HG02588 (cell line): ENCODE measurements around the gene SLC48A1.
"Not testable (repeated sequence)": the region's sequence is repeated elsewhere in the genome, so short reads cannot be mapped to it uniquely, and the experiment has no call there.

ENCODE experiments used
- ATAC-seq: cut with Tn5 transposase; IDR thresholded peaks from one replicate; pipeline ENCODE4 v1.9.1; 2021; ENCODE audit warnings: mild to moderate bottlenecking, moderate library complexity; ENCODE audit not compliant: unreplicated experiment

The SLC48A1 gene

DNA sequence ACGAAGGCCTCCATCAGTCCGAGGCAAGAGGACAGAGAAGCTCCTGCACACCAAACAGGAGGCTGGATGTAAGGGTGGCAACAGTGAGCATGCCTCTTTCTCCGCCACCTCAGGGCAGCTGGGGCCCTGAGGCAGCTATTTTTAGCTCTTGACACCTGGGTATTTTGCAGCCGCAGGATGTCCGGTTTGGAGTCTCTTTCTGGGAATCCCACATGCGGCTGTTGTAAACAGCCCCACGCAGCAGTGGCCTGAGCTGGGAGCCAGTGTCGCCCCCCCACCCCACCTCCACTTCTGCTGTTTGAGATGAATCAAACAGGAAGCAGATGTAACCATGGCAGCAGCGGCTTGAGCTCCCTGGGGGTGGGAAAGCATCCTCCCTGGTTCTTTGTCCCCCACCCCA, 35.0 kb downstream of the SLC48A1 start:
- peak; percentile 52 for ATAC-seq

DNA sequence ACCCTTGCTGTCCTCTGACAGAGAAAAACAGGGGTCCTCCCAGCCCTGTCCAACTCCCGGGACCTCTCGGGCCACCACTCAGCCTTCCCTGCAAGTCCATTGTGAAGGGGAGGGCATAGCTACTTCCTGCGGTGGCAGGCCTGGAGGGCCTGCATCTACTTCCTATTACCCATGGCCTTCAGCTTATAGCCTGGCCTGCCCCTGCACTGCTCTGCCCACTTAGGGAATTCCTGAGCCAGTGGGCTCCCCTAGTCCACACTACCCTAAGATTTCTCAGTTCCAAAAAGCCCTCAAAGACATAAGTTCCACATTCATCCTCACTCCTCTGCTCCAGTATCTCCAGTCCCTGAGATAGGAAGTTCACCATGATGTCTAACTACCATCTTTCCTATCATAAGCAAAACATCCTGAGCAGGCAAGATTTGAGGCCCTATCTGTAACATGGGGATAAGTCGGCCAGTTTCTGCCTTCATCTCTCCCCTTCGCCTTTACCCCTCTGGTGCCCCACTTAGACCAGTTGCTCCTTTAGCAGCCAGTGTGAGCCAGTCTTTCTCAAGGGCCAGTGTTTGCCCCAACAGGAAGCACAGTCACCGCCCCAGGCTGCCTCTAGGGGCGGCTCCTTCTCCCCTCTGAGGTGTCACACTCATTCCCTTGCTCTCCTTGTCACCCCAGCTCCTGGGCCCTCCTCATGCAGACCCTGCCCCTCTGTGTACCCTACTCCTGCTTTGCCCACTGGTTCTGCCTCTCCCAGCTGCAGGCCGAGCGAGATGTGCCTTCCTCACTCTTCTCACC, 35.7 kb downstream of the SLC48A1 start:
- no peak for ATAC-seq

DNA sequence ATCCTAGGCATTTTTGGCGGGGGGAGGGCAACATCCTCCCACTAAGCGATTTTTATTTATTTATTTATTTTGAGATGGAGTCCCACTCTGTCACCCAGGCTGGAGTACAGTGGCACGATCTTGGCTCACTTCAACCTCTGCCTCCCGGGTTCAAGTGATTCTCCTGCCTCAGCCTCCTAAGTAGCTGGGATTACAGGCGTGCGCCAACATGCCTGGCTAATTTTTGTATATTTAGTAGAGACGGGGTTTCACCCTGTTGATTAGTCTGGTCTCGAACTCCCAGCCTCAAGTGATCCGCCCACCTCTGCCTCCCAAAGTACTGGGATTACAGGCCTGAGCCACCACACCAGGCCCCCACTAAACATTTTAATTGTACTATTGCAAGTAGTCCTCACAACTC, 36.5 kb downstream of the SLC48A1 start:
- ATAC-seq = not testable (repeated sequence)

DNA sequence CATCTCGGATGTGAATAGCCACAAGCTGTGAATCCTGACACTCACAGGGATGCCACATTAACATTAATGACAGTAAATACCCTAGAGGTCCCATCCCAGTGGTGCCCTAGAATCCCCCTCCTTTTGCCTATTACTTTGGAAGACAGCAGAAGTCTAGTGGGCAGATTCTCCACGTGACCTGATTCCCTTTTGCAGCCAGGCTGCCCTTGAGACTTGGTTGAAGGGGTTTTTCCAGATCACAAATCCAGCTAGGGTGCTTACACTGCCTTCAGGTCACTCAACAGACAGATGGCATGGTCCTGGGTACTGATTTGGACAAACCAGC, 38.0 kb downstream of the SLC48A1 start:
- no peak for ATAC-seq

DNA sequence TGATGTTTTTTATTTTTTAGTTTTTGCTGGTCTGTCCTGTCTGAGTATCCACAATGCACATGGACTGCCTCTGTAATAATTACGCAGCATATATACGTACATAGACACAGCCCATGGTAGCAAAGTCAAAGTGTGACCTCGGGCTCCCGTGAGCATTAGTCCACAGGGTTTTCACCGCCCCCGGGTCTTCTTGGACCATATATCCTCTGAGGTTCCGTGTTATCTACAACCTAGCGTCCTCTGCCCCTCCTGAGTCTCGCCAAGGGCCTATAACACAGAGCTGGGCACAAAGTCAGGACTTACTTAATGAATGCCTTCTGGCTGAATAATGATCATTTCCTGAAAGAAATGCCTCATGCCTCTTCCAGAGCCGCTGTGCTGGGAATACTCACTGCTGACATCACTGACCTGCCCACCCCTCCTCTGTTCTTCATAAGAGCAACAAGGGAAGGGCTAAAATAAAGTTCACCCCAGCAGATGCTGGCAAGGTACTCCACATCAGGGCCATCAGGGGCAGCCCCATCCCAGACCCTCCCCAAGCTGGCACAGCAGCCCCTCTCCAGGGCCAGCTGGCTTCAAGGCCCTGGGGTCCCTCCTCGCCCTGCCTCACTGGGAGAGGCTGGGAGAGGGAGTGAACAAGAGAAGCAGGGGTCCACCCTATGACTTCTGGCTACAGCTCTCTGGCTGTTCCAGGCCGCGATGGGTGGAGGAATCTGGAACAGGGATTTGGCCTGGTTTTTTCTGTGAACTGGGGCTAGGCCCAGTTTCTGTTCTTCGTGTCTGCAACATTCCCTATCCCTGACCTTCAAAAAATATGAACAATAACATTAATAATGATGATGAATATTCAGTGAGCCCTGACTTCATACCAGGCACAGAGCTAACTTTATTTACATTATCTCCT, 38.8 kb downstream of the SLC48A1 start:
- ATAC-seq = no peak

DNA sequence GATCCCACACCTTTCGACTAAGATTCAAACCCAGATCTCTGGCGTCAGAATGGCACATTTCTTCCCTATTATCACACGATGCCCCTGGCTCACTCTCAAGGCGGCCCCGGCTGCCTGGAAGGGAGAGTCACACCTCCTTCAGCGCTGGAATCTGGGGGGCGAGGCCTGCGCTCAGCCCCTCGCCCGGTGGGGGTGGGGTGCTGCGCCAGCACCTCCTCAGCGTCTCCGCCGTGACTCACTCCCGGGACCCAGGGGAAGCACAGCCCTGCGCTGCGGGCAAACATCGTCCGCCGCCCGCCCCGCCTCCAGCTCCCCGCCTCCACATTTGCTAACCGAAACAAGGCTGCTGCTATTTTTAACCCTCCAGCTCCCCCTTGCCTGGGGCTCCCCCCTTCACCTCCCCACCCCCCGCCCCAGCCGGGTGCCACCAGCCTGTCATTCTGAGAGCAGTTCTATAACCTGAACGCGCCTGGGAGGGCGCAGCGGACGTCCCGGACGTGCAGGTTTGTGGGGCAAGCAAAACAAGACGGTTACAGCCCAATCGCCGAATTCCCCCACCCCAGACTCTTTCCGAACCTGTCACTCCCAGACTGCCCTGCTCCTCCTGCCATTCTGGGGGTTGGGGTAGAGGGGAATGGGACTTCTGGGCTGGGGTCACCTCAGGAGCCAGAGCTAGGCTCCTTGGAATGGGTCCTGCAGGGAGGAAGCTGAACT, 39.9 kb downstream of the SLC48A1 start:
- ATAC-seq = peak; percentile 66

DNA sequence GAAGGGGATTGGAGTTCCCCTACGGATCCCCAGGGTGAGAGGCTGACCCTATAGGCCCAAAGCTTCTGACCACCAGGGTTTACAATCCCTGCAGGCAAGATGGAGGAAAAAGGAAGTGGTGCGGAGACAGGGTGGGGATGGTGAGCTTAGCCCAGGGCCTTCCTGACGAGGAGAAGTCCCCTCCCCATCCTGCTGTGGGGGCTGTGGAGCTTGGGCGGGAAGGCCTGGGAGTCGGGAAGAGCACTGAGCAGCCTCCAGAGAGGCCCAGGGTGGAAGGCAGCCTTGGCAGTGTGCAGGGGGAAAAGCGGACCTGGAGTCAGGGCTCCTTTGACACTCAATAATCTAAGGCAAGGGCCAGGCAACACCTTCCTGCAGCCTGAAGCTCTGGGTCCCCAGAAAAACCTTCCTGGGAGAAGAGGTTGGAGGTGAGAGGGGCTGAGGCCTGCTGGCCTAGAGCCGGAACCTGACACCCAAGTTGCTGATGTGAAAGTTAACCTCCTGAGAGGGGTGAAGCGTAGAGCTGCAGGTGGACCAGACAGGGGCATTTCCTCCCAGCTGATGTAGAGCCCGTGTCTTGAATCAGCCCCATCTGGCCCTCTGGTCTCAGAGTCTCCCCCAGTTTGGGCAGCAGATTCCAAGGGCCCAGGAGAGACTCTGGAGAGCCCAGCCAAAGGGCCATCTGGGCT, 40.6 kb downstream of the SLC48A1 start:
- peak; percentile 30 for ATAC-seq

GRCh38 chr12:47814539-47815170, 41.6 kb downstream of the SLC48A1 start:
- ATAC-seq = no peak

DNA sequence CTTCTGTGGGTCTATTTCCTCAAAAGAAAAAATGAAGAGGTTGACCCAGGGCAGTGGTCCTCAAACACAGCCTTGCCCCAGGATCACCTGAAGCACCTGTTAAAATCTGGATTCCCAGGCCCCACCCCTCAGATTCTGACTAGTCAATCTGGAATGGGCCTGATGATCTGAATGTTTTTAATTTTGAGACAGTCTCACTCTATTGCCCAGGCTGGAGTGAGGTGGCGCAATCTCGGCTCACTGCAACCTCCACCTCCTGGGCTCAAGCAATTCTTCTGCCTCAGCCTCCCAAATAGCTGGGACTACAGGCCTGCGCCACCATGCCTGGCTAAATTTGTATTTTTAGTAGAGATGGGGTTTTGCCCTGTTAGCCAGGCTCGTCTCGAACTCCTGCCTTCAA, 42.4 kb downstream of the SLC48A1 start:
- not testable (repeated sequence) for ATAC-seq

DNA sequence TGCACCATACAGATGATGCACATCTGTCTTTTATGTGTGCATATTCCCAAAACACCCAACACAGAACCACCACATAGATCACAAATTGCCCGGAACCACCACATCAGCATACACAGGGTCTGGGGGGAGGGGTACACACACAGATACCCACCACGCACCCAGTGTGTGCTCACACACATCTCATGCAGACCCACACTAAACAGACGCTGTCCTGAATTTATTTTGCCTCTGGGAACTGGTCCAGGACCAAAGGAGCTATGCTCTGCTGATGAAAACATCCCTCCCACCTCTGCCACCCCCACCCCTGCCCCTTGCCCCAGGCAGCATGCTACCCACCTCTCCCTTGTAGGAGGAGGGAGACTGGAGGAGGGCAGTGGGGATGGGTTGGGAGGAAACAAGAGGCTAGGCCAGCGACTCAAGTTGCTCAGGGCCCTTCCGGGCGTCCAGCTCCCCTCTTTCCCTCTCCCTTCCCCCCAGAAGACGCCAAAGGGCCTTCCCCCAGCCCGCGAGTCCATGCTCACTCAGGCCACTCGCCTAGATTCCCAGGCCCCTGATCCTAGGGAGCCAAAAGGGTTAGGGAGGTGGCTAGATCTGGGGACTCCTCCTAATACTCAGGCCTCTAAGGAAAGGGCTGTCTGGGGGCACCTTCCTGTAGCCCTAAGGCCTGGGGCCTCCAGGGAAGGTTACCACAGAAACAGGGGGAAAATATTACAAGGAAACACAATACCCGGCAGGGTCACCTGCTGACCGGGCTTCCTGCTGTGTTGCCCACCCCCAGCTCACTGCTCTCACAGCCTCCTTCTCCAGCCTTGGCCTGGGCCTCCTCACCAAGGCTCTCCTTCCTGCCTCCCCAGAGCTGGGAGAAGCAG, 43.6 kb downstream of the SLC48A1 start:
- no peak for ATAC-seq

- no peak for ATAC-seq
Measured at GRCh38 chr12:47817272-47818006, 44.4 kb downstream of the SLC48A1 start.

DNA sequence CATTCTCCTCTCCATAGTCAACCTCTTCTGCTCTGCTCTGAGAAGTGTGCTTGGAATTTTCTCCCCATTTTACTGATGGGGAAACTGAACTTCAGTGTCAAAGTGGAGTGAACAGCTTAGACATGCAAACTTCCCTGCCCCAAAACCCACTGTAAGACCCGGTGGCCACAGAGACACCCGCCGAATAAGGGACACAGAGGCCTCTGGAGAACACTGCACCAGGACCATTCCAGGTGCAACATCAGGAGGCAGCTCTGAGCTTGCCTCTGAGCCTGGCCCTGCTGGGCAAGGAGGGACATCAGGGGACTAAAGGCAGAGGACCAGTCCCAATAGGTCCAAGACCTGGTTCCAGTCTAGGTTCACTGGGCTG, 45.0 kb downstream of the SLC48A1 start:
- ATAC-seq = no peak

GRCh38 chr12:47818467-47819137, 45.6 kb downstream of the SLC48A1 start:
- peak; percentile 3 for ATAC-seq

DNA sequence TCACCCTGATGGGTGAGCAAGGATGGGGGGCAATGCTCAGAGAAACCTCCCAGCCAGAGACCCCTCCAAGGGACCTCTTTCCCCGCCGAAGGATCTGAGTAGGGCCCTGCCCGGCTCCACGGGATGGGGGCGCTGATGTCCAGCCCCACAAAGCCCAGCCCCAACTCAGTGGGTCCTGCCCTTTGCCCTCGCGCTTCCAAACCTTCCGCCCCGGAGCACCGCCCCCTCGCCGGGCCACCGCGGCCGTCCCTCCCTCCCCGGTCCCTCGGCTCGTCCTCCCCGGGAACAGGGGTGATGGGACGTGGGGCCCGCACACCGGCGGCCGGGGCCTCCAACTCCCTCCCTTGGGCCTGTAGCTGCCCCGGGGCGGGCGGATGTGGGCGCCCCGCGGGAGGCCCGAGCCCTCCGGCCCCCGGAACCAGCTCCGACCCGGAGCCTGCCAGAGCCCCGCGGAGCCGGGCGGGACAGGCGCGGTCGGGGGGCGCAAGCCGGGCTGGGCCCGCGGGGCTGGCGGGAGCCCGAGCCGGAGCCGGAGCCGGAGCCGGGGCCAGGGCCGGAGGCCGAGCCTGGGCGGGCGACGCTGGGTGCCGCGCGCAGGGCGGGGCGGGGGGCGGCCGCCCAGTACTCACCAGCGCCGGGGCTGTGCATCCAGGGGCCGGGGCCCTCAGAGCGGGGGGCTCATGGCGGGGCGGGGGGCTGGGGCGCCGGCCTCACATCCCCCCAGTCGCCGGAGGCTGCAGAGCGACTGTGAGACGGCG, 46.3 kb downstream of the SLC48A1 start:
- ATAC-seq = peak; percentile 40

- ATAC-seq = peak; percentile 36
Measured at GRCh38 chr12:47819896-47820630, 47.0 kb downstream of the SLC48A1 start, which contains the start of gene HDAC7. Gene HDAC7 (minus strand): TSS chr12:47819903. CDS start chr12:47819785, 118 bp downstream.

DNA sequence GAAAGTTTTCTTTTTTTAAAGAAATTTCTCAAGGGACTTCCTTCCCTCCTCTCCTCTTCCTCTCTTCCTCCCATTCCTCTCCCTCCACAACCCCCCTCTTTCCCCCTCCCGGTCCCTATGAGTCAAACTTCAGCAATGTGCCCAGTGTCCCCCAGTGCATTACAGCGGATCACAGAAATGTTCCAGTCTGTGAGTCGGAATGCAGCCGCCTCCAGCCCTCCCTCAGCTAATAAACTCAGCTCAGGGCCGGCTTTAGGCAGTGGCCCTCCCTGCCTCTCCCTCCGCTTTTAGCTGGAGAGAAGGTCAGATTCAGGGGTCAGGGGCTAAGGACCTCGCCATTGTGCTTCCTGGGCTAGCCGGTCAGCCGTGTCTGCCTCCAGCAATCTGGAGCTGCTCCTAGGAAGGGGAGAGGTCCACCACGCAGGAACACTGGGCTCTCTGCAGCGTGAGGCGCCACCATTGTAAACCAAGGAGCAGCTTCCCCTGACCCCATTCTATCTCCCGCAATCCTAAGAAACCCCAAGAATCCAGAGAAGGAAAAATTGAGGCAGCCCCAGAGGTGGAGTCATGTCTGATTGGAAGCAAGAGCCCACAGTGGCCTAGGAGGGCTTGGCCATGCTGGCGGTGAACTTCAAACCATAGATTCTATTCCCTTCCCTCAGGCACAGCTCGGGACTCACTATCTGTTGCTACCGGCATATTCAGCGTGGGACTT, 47.8 kb downstream of the SLC48A1 start:
- no peak for ATAC-seq
